Left kidney (tissue), 2 donors: ENCODE data around the gene PHLPP1. TPM values are rescaled to one million over a fixed set of nuclear protein-coding genes. Genes with fewer than 3 reads are reported as not detected.

ENCODE experiments used
- DNase-seq: peaks from one replicate; pipeline ENCODE4 v3.0.0-alpha.2; 2013
- polyA plus RNA-seq: library from polyadenylated mRNA; unstranded; fragments of 120-200 nt; gene quantifications from one replicate; pipeline ENCODE4 v1.2.1, GENCODE V29; 2013; ENCODE audit not compliant: insufficient read length

PHLPP1 gene
- polyA plus RNA-seq, 1 donor: 17.9 TPM

DNA sequence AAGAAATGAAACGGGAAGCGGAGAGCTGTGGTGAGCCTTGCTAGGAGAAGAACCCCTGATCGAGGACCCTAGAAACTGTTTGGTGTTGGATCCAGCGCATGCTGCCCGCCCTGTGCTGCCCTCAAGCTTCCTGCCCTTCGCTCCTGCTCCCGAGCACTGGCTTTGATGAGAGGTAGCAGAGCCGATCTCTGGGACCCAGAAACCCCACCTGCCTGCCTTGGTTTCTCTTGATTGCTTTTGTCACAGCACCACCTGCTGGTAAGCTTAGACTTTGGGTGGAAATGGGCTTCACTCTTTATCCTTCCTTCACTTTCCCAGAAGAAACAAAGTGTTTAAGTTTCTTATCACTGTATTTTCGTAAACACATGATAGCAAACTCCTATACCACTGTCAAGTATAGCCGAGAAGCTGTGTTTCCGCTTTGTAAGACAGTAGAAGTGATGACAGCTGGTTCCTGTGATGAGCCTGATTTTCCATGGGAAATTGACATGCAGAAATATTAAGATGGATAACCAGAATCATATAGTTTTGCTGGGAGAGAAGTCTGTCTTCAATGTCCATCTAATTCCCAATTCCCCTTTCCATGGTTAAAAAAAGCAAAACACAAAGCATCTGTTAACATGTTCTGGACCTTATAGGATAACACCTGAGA is 267.4 kb downstream of the PHLPP1 start:
- peak; percentile 74 for DNase-seq

DNA sequence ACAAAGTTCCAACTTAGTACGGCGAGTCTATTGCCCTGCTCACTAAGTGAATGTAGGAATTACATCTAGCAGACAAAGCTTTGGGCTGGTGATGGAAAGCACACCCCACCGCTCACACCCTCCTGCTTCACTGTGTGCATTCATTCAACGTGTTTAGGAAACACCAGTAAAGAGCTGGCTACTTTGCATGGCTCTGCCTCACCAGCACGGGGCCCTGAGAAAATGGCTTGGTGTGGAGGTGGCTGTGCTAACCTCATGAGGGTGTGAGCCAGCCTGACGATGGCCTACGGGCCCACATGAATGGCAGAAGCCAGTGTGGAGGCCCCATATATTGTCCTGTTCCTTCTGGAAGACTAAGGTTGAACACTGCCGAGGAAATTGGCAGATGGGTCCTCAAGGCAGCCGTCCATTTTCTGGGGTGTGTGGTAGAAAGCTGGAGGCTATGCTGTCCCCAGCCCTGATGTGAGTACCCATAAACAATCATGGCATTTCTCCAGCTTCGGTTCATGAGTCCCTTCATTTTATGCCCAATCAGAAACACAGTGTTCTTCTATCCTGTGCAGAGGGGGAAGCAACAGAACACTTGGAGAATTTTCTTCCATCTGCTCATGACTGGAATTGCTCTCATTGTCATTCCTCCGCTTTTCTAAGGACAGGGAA is 269.4 kb downstream of the PHLPP1 start:
- no peak for DNase-seq

DNA sequence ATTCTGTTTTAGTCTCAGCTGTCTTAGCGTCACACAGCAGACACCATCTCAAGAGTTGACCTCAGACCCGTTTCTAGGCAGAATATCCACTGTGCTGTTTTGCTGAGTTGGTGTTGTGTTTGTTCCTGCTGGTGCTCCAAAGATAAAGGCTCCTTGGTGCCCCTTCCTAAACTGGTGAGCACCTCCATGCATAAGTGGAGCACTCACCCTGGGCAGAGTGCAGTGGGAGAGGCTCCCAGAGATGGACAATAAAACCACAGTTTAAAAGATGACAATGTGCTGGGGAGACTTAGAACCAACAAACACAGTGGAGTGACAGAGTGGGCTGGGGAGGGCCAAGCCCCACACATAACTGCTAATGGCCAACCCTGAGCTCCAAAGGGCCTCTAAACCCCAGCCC is 271.1 kb downstream of the PHLPP1 start:
- no peak for DNase-seq

DNA sequence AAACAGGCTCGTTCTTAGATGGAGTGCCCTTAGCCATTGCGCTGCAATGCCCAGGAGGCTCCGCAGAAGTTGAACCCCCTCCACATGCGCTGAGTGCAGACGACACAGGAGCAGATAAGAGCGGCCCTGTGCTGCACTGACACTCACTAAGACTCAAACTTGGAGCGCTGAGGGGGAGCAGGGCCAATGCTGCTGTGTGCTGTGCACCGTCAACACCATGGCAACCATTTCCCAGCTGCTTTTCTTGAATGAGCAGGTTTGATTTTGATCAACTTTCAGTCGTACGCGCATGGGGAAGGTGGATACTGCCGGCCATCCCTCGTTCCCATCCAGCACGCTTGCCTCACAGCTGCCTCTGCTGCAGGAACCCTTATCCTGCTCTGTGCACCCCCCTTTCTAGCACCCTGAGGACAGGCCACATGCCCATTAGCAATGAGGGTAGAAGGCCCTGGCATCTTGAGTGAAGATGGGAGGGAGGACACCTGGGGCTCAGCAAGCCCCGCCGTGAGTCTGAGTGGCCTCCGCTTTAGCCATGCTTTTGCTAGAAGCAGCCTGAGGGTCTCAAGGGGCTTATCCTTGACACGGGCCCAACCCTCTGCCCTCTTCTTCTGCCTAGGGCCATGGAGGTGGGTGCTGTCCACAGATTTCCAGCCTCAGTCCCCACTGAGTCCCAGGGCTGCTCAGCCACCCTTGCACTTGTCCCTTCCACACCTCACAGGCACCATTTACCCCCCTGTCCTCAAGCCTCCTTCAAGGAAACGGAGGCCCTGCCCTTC is 271.9 kb downstream of the PHLPP1 start:
- DNase-seq: no peak

DNA sequence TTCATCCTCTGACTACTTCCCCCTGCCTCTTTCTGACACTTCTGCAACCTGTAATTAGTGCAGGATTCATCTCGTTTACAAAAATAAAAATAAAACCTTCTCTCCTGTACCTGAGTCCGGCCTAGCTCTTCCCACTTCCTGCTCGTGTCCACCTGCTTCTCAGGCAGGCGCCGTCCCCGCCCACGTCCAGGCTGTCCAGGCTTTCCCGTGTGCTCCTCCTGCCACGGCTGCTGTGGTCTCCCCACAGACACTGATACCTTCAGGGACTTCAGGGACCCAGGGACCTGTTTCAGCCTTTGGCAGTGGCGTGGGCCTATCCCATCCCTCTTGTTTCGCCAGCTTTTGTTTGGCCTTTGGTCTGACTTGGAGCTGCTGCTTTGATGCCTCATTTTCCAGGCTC is 272.5 kb downstream of the PHLPP1 start:
- no peak for DNase-seq

DNA sequence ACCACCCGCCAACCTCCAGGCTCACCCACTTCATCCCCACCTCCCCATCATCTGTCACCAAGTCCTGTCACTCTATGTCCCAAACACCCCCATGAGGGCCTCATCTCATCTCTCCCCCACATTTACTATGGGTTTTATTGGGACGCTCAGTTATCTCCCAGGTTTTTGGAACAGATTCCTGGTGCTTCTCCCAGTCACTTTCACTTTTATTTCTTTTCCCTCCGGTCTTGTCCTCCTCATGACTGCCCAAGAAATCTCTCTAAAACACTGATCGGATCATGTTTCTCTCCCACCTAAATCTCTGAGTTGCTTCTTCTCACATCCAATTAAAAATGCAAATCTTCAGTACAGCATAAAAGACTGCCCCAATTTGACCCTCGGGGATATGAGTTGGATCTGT is 273.1 kb downstream of the PHLPP1 start:
- DNase-seq: no peak

DNA sequence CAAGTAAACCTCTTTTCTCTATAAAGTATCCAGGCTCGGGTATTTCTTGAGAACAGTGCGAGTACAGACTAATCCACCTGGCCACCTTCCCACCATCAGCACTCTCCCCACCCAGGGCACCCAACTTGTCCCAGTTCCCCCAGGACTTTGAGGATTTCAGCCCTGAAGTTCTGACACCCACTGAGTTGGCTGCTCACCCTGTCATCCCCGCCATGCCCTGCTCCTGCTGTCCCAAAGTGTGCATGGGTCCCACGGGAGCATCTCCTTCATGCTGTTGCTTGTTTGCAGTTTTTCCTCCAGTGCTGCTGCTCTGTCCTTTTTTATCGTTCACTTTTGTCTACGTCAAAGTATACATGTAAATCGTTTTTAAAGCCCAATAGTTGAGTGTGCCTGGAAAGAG is 273.9 kb downstream of the PHLPP1 start:
- DNase-seq: no peak

DNA sequence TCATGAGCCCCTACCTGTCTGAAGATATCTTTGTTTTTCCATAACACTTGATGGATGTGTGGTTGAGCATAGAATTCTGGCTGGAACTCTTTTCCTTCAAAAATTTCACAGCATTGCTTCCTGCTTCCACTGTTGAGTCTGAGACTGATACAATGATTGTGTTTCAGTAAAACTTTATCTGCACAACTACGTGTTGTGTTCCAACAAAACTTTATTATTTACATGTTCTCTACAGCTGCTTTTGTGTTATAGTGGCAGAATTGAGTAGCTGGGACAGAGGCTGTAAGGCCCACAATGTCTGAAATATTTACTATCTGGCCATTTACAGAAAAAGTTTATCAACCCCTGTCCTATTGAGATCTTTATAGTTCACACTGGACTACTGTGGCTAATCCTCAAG is 275.3 kb downstream of the PHLPP1 start:
- no peak for DNase-seq

DNA sequence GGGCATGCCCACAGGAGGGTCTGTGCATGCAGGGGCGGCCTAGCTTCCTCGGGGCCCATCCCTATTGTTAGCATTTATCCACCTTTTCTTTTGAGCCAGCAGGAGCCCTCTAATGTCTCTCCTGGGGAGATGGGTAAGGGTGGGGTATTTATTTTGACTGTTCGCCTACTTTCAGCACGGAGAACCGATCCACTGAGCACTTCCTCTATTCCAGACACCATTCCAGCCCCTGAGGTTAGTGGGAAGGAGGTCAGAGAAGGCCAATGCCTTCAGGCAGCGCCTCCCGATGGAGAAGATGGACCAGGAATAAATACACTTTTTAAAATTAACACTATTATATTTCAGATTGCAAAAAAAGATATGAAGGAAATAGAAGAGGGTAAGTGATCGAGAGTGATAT is 276.0 kb downstream of the PHLPP1 start:
- no peak for DNase-seq

DNA sequence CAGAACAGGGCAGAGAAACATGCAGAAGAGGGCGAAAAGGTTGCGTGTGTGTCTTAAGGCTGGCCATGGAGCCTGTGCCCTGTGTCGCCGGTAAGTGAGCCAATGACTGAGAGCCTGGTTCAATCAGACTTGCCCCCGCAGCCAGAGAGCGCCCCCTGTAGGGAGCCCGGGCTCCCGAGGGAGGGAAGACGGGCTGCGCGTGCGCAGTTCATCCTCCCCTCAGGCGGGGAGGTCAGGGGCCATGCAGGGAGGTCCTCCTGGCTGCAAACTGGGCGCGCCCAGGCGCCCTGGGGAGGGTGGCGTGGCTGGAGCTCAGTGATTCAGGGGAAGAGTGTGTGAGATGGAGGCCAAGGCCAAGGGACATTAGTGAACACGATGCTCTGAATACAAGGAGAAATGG is 276.6 kb downstream of the PHLPP1 start:
- no peak for DNase-seq

DNA sequence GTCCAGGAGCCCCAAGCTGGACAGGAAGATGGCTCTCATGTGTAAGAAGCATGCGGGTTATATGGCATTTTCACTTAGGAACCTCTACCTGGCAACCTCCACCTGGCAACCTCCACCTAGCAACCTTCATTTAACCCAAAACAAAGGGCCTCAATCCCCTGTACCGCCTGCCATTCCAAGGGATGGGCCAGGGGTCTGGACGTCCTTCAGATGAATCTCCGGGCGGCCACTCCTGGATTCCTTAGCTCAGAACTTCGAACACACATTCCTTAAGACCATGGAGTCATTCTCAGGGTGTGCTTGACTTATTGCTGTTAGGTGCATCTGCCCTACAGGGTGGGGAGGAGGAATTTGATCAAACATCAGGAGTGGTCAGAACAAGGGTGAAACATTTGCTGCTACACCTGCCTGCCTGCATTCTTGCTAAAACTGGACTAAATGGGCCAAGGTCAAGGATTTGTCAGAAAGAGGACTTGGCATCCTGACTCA is 277.6 kb downstream of the PHLPP1 start:
- DNase-seq: no peak

DNA sequence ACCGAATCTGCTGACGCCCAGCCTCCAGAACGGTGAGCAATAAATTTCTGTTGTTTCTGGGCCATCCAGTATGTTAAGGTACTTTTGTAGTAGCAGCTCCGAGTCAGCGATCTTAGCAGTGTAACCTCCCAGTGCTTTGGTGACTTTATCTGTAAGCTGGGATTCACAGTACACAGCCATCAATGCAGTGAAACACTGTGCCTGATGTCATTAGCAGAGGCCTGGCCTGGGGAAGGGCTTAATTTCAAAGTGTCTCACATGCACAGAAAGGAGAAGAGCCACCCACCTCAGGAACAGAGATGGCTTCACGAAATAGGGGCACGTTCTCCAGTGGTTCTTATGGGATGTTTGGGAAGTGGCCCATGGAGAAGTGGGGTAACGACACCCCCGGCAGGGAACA is 281.2 kb downstream of the PHLPP1 start:
- DNase-seq: no peak

DNA sequence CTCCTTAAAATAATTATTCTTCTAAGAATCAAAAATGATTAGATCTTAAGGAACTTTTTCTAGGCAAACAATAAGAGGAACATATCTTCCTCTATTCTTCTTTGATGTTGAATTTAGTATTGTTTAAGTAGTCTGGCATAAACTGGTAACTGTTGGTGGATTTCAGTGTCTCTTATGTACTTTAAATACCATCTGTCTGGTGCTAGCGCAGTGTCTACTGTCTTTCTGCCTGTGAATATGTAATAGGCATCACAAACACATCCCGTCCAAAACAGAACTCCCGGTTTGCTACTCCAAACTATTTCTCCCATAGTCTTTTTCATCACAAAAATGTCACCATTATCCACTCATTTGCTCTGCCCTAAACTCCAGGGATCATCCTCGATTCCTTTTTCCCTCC is 281.7 kb downstream of the PHLPP1 start:
- no peak for DNase-seq

DNA sequence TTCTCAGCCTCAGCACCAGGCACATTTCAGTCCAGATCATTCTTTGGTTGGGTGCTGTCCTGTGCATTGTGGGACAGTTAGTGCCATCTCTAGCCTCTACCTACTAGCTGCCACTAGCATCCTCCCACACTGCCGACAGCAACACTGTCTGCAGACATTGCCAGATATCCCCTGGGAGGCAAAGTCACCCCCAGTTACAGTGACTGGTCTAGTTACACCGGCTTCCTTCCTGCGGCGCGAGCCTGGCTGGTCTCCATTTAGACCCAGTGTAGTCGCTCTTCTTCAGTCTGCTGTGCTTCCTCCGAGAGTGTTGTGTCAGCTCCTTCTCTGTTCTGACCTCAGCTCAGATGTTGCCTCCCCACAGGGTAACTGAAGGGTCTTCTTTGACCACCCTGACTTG is 283.1 kb downstream of the PHLPP1 start:
- DNase-seq: no peak

DNA sequence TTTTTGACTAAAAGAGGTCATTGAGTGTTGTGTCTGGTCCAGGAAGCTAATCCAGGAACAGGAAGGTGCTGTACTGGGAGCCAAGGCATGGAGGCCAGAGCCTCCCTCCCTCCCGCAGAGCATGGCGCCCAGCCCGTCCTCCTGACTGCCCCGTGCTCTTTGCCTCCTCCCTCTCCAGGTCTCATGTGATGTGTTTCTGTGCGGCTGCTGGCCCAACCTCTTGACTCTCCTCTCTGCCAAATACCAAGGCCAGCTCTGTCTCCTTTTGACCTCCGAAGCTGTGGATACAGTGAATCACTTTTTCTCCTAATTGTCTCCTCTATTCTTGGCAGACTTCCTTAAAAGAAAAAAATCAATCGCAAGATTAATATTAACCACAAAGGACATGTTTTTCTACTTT is 284.1 kb downstream of the PHLPP1 start:
- no peak for DNase-seq

DNA sequence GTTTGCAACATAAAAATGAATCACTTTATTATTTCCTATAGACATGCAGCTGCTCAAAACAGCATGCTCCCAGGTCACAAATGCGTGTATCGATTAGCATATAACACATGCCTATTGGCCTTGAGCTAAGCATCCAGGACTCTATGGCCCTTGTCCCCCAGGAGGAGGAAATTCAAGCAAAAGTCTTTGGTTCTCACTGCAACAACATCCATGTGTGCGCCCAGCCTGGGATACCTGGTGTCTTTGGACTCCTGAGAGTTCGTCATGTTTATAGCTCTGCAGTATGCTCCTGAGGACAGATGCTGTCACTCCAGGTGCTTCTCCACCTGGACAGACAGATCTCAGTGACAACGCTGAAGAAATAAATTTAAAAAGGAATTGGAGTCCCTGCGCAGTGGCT is 284.6 kb downstream of the PHLPP1 start:
- no peak for DNase-seq

DNA sequence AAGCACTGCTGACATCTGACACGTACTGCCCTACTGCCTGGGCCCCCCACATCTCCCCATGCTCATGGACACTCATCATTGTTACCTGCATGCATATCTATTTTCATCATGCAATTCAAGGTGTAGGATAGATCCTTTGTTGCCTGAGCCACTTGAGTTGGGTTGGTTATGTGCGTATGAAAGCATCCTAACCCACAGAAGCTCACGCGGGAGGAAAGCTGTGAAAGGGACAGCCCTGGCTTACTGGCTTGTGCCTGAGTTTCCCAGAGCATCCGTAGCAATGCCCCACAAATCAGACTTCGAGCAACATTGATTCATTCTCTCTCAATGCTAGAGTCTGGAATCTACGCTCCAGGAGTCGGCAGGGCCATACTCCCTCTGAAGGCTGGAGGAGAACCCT is 285.5 kb downstream of the PHLPP1 start:
- DNase-seq: no peak

DNA sequence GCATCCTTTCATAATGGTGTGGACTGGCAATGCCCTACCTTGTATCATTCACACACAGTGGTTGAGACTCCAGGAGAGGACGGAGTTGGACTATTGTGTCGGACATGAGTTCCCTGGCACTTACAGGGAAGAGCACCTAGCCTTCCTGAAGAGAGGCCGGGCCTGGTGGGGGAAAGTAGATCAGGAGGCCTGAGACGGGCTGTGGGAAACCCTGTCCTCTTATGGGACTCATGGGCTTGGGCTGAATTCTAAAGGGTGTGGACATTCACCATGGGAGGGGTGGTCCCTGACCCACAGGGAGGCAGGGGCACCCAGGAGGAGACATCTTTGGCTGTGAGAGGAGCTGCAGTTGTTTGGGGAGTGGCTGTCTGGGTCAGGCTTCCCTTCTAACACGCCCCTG is 286.5 kb downstream of the PHLPP1 start:
- no peak for DNase-seq

DNA sequence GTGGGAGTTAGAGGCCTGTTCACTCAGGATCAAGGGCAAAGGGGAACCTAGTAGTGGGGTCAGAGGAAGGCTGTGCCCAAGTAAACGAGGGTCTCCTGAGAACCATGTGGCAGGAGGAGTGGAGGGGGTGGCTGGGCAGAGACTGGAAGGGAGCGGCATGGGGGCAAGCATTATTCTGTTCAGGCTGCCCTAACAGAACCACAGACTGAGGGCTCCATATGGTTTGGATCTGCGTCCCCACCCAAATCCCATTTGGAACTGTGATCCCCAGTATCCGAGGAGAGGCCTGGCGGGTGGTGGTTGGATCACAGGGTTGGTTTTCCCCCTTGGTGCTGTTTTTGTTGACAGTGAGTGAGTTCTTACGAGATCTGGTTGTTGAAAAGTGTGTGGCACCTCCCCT is 287.0 kb downstream of the PHLPP1 start:
- DNase-seq: no peak

DNA sequence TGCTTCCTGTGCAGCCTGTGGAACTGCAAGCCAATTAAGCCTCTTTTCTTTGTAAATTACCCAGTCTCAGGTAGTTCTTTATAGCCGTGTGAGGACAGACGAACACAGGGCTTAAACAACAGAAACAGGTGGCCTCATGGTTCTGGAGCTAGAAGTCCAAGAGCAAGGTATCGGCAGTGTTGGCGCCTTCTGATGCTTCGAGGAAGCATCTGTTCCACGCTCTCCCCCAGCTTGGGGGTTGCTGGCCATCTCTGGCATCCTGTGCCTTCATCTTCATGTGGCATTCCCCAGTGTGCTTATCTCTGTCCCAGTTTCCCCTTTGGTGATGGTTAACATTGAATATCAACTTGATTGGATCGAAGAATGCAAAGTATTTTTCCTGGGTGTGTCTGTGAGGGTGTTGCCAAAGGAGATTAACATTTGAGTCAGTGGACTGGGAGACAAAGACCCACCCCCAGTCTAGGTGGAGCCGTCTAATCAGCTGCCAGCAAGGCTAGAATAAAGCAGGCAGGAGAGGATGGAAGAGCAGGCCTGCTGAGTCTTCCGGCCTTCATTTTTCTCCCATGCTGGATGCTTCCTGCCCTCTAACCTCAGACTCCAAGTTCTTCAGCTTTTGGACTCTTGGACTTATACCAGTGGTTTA is 287.6 kb downstream of the PHLPP1 start:
- no peak for DNase-seq

DNA sequence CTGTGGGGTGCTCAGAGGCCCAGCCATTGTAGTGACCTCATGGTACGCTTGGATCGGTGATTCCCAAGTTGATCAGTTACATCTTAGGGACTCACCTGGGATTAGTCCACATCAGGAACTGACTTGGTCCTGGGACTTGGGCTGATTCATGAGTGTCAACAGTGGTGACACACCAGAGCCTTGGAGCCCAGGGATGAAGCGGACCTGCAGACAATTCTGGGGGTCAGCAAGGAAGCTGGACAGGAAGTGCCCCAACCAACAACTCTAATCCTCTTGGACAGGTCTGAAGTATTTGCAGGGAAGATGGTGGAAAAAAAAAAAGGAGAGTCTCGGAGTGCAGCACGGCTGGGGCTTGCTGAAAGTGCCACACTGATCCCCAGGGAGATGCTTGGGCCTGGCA is 288.6 kb downstream of the PHLPP1 start:
- no peak for DNase-seq

DNA sequence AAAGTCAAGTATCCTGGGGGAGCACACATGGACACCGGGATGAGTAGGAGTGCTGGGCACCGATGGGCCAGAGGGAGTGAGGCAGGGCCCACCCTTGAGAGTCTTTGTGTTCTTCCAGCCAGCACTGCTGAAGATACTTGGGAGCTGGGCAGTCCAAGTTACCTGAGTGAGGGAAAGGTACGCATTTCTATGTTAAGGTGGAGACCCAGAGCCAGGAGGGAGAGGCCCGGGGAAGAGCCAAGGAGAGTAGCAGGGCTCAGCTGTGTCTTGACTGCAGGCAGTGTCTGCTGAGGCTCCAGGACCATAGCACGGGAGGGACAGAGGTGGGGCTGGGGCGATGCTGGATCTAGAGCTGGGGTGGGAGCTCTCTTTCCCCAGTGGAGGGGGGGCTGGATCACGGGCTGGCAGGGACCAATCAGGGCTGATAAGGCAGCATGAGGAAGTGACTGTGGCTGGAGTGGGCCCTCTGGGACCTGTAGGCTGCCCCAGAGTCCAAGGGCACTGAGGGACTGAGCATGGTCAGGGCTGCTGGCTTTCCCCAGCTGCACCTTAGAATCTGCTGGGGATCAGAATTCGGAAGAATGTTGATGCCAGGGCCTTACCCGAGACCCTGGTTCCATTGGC is 289.2 kb downstream of the PHLPP1 start:
- DNase-seq: no peak
